B cell (primary cell): ENCODE results near the gene TBX3. TPM values are rescaled to one million over a fixed set of nuclear protein-coding genes. Genes with fewer than 3 reads are reported as not detected.

Experiments
- ATAC-seq: fragments of 200-7000 bp; cut with Tn5 transposase; one replicate; pipeline ENCODE4 v1.10.0; 2021; ENCODE audit warnings: low read depth, mild to moderate bottlenecking, moderate number of reproducible peaks, moderate library complexity
- CTCF ChIA-PET: fragments of 350-600 bp; sonication (Branson Sonifier 250); formaldehyde crosslinking; loops from one replicate; lab custom pipeline; 2021; ENCODE audit warnings: antibody characterized with exemption, inconsistent platforms; lab: Charles Lee
- POLR2A ChIA-PET: fragments of 350-600 bp; sonication (Branson Sonifier 250); formaldehyde crosslinking; loops from one replicate; lab custom pipeline; 2021; ENCODE audit warnings: antibody characterized with exemption; lab: Charles Lee
- DNase-seq: peaks from one replicate; pipeline ENCODE4 v3.0.0; 2013
- H2AFZ ChIP-seq: 2 replicates; pipeline ENCODE4 v1.6.1; 2012; ENCODE audit warnings: mild to moderate bottlenecking, low read depth, low read length; ENCODE audit not compliant: insufficient read depth, poor library complexity, severe bottlenecking
- H3K27ac ChIP-seq, 2 donors: 1 replicate in 1 of 2; 2 replicates in 1 of 2; pipeline ENCODE4 v1.5.1; 2012 to 2013; ENCODE audit warnings: low read length in 2 of 2, mild to moderate bottlenecking in 2 of 2, moderate library complexity in 1 of 2
- H3K27me3 ChIP-seq, 4 experiments: fragments of 200-600 bp in 1 of 4; sonication (generic) in 1 of 4; replicated peaks in 1 of 4; 1 replicate in 2 of 4; 2 replicates in 2 of 4; pipeline versions ENCODE4 v1.6.1 to v1.7.0; 2013 to 2016; ENCODE audit warnings: low read length in 3 of 4, mild to moderate bottlenecking in 2 of 4, mixed read lengths in 1 of 4, moderate library complexity in 1 of 4; ENCODE audit not compliant: insufficient read depth in 4 of 4, control insufficient read depth in 3 of 4; ENCODE audit errors: control extremely low read depth in 1 of 4
- H3K36me3 ChIP-seq, 2 experiments: replicated peaks in 1 of 2; 1 replicate in 1 of 2; 2 replicates in 1 of 2; pipeline versions ENCODE4 v1.6.1 to v1.7.1; 2013; ENCODE audit warnings: low read length in 1 of 2; ENCODE audit not compliant: insufficient read depth in 2 of 2, control insufficient read depth in 1 of 2; ENCODE audit errors: control extremely low read depth in 1 of 2, extremely low read depth in 1 of 2
- H3K4me1 ChIP-seq, 2 donors: fragments of 200-600 bp in 1 of 2; sonication (generic) in 1 of 2; 1 replicate in 1 of 2; 2 replicates in 1 of 2; pipeline versions ENCODE4 v1.5.1 to v1.6.1; 2013 to 2017; ENCODE audit warnings: low read length in 2 of 2; ENCODE audit not compliant: control insufficient read depth in 2 of 2, insufficient read depth in 2 of 2
- H3K4me2 ChIP-seq: replicated peaks from 2 replicates; pipeline ENCODE3; 2012; ENCODE audit warnings: mild to moderate bottlenecking, low read depth, low read length; ENCODE audit not compliant: poor library complexity, severe bottlenecking
- H3K4me3 ChIP-seq, 5 experiments: fragments of 200-600 bp in 1 of 5; sonication (generic) in 1 of 5; 1 replicate in 3 of 5; 2 replicates in 2 of 5; pipeline versions ENCODE4 v1.5.1 to v1.7.0; 2011 to 2016; ENCODE audit warnings: low read length in 4 of 5, mild to moderate bottlenecking in 4 of 5, low read depth in 2 of 5, control low read depth in 1 of 5, moderate library complexity in 1 of 5; ENCODE audit not compliant: insufficient read depth in 1 of 5; ENCODE audit errors: control extremely low read depth in 1 of 5, extremely low read depth in 1 of 5
- H3K79me2 ChIP-seq: fragments of 200-600 bp; sonication (generic); one replicate; pipeline ENCODE4 v1.6.0; 2016; ENCODE audit warnings: low read length; ENCODE audit not compliant: control insufficient read depth, insufficient read depth
- H3K9ac ChIP-seq: fragments of 200-600 bp; sonication (generic); 2 replicates; pipeline ENCODE4 v1.6.1; 2017; ENCODE audit warnings: mild to moderate bottlenecking, low read length, moderate library complexity
- H3K9me3 ChIP-seq, 3 donors: one replicate each; pipeline versions ENCODE4 v1.6.1 to v1.7.1; 2013; ENCODE audit warnings: low read length in 2 of 3; ENCODE audit not compliant: control insufficient read depth in 2 of 3, insufficient read depth in 1 of 3; ENCODE audit errors: control extremely low read depth in 1 of 3
- H4K20me1 ChIP-seq: 2 replicates; pipeline ENCODE4 v1.6.0; 2012; ENCODE audit warnings: mild to moderate bottlenecking, low read length; ENCODE audit not compliant: insufficient read depth, control insufficient read depth, poor library complexity, severe bottlenecking
- H3K27ac Mint-ChIP-seq: one replicate; pipeline ENCODE4 v1.8.0; 2021; ENCODE audit warnings: mixed read lengths
- H3K27me3 Mint-ChIP-seq: one replicate; pipeline ENCODE4 v1.8.0; 2021; ENCODE audit warnings: mixed read lengths
- H3K4me1 Mint-ChIP-seq: one replicate; pipeline ENCODE4 v1.8.0; 2021; ENCODE audit warnings: mixed read lengths
- H3K4me3 Mint-ChIP-seq: one replicate; pipeline ENCODE4 v1.8.0; 2021; ENCODE audit warnings: mixed read lengths
- H3K9me3 Mint-ChIP-seq: one replicate; pipeline ENCODE4 v1.8.0; 2022; ENCODE audit warnings: mixed read lengths; ENCODE audit not compliant: insufficient read depth
- EZH2 ChIP-seq: IDR thresholded peaks from 2 replicates; pipeline ENCODE4 v1.6.1; 2012; ENCODE audit warnings: borderline replicate concordance, low read depth, mild to moderate bottlenecking, moderate library complexity, low read length; ENCODE audit not compliant: insufficient read depth, poor library complexity, severe bottlenecking
- WGBS: methylation state at CpG from one replicate; pipeline ENCODE4 v1.1.5; 2013; ENCODE audit warnings: missing lambda C conversion rate; ENCODE audit not compliant: insufficient coverage; 5-methylcytosine and 5-hydroxymethylcytosine counted together
- intact Hi-C: fragments of 100-400 bp; cut with micrococcal nuclease; formaldehyde crosslinking; loops from one replicate; pipeline ENCODE4 v1.10.0; 2022
- polyA plus RNA-seq: library from polyadenylated mRNA; depleted of rRNA; stranded (reverse); fragments of >200 nt; gene quantifications from 2 replicates; pipeline ENCODE4 v1.2.3, GENCODE V29; 2012
- total RNA-seq, 2 donors: library from RNA; stranded (reverse); fragments of 120-200 nt in 1 of 2; gene quantifications; 1 replicate in 1 of 2; 2 replicates in 1 of 2; pipeline versions ENCODE4 v1.2.3 to v1.2.4, GENCODE V29; 2013 to 2022
- TF ChIP-seq, protein P1 (sequence below): fragments of 200-600 bp; IDR thresholded peaks from one replicate; pipeline ENCODE4 v1.8.0; 2022; ENCODE audit warnings: antibody characterized with exemption, mild to moderate bottlenecking

The TBX3 gene
- total and polyA plus RNA-seq, 2 donors (not counting 1 experiment from before 2014, with no cell fraction given), result not detected

DNA sequence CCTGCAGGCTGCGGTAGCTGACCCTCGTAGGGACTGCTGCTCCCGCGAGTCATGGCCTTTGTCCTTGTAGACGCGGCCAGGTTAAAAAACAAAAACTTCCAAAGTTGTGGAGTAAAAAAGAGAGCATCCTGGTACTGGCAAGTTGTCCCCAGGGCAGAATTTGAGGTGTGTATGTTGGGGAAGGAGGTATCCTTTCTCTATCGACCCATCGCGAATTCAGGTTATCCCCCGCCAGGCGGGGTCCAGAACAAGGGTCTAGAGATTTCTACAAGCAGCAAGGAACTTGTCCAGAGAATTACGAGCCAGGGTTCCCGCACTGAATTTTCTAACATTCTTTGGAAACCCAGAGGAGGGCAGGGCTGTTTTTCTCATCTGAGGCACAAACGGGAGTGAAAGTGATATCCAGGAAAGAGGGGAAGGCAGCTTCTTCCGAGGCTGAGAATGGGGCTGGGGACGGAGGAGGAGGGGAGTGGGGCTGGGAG is 16.3 kb downstream of the TBX3 start:
- TF ChIP-seq, protein P1, sequence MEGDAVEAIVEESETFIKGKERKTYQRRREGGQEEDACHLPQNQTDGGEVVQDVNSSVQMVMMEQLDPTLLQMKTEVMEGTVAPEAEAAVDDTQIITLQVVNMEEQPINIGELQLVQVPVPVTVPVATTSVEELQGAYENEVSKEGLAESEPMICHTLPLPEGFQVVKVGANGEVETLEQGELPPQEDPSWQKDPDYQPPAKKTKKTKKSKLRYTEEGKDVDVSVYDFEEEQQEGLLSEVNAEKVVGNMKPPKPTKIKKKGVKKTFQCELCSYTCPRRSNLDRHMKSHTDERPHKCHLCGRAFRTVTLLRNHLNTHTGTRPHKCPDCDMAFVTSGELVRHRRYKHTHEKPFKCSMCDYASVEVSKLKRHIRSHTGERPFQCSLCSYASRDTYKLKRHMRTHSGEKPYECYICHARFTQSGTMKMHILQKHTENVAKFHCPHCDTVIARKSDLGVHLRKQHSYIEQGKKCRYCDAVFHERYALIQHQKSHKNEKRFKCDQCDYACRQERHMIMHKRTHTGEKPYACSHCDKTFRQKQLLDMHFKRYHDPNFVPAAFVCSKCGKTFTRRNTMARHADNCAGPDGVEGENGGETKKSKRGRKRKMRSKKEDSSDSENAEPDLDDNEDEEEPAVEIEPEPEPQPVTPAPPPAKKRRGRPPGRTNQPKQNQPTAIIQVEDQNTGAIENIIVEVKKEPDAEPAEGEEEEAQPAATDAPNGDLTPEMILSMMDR, result no peak
- no peak for TF ChIP-seq EZH2
- ATAC-seq (no peak), DNase-seq (no peak)
- H3K9me3 ChIP-seq, result peaks cover 0 to 17% (median 2%) of the 10 kb centered on the region in 3 donors
- peaks cover 0 to 63% (median 35%) of the 10 kb centered on the region in 4 experiments for H3K27me3 ChIP-seq
- peaks cover 69% of the 10 kb centered on the region for H3K27me3 Mint-ChIP-seq
- H3K27ac ChIP-seq, result no peak overlapping the region
- H3K27ac Mint-ChIP-seq, result no peak overlapping the region
- ChIA-PET CTCF (no interaction called here), POLR2A (no interaction called here)
- intact Hi-C loops, result no loop called here
- no peak overlapping the region for H3K4me2 ChIP-seq
- 10% methylated on average over 13 of the region's 16 CpGs for WGBS
- no peak overlapping the region for H3K4me3 Mint-ChIP-seq
- H3K4me3 ChIP-seq, result no peak overlapping the region
- H3K79me2 ChIP-seq, result no peaks in the 10 kb centered on the region
- H2AFZ ChIP-seq, result no peak overlapping the region
- no peaks in the 10 kb centered on the region for H3K4me1 Mint-ChIP-seq
- no peaks in the 10 kb centered on the region for H3K4me1 ChIP-seq
- H3K9ac ChIP-seq, result no peak overlapping the region
- no peaks in the 10 kb centered on the region for H3K36me3 ChIP-seq
- H4K20me1 ChIP-seq, result no peaks in the 10 kb centered on the region
- no peaks in the 10 kb centered on the region for H3K9me3 Mint-ChIP-seq

DNA sequence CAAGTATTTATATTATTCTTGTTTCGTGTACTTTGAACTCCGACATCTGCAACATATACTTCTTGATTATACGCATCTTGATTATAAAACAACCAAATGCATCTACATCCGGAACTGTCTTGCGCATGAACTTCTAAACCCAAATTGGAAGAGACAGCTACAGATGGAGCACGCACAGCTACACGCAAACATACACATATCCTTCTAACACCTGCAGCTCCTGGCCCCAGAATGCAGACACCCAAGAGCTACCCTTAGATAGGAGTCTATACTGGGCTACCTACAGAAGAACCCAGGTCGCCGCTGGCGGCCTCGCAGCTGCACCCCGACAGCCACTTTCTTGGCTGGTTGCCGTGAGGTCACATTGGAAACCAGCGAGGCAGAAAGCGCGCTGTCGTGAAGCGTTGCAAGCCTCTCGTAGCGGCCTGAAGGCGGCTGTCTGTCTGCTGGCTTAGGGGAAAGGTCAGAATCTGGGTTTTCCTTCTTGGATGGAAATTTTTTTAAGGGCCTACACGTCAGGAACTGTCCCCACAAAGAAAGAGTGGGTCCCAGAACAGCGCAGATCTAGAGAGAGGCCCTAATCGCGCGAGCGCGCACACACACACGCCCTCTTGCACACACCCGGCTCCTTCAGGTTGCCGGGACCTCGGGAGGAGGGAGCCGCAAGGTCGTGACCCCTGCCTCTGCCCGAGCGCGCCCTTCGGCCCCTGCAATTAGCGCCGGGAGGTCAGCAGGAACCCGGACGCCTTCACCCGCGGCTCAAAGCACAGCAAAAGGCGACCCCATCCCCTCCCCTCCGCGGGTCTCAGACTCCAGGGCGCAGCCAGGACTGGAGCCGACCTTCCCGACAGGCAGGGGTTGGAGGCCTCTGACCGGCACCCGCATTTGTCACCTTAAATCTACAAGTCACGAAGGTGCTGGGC is 17.0 kb downstream of the TBX3 start:
- no peak overlapping the region for H3K27ac Mint-ChIP-seq
- WGBS, result 14% methylated on average over 52 of the region's 53 CpGs
- Histone ChIP-seq H3K9me3 (peaks cover 0 to 17% (median 2%) of the 10 kb centered on the region in 3 donors), H3K4me3 (no peak overlapping the region), H2AFZ (no peak overlapping the region), H3K4me1 (no peaks in the 10 kb centered on the region), H3K27me3 (peaks cover 0 to 63% (median 35%) of the 10 kb centered on the region in 4 experiments), H3K79me2 (no peaks in the 10 kb centered on the region), H3K27ac (no peak overlapping the region), H4K20me1 (no peaks in the 10 kb centered on the region), H3K36me3 (no peaks in the 10 kb centered on the region), H3K9ac (no peak overlapping the region), H3K4me2 (no peak overlapping the region)
- H3K27me3 Mint-ChIP-seq, result peaks cover 67% of the 10 kb centered on the region
- H3K4me3 Mint-ChIP-seq, result no peak overlapping the region
- DNase-seq (no peak), ATAC-seq (no peak)
- no peaks in the 10 kb centered on the region for H3K4me1 Mint-ChIP-seq
- no peaks in the 10 kb centered on the region for H3K9me3 Mint-ChIP-seq
- POLR2A ChIA-PET, result no interaction called here
- intact Hi-C loops, result no loop called here
- TF ChIP-seq EZH2, result no peak
- TF ChIP-seq, protein P1, result no peak
- CTCF ChIA-PET, result interaction anchor here (0.7 kb wide), 1 partner anchor 409 kb away, joined by 3 read pairs; no protein-coding TSS in a partner anchor
